Testis (tissue), 2 donors: Measurements from ENCODE around the gene LAMA1.

Experiments
- POLR2A ChIP-seq: fragments of 450-650 bp; IDR thresholded peaks from one replicate; pipeline ENCODE4 v1.6.1; 2017; ENCODE audit warnings: antibody characterized with exemption, mild to moderate bottlenecking, moderate library complexity
- TF ChIP-seq, protein P1 (sequence below), 3 experiments: fragments of 450-650 bp in 2 of 3; fragments of 200-600 bp in 1 of 3; sonication (generic) in 1 of 3; IDR thresholded peaks; one replicate each; pipeline ENCODE4 v1.5.1; 2016 to 2019; ENCODE audit warnings: antibody characterized with exemption in 3 of 3, mild to moderate bottlenecking in 2 of 3, moderate library complexity in 1 of 3

DNA sequence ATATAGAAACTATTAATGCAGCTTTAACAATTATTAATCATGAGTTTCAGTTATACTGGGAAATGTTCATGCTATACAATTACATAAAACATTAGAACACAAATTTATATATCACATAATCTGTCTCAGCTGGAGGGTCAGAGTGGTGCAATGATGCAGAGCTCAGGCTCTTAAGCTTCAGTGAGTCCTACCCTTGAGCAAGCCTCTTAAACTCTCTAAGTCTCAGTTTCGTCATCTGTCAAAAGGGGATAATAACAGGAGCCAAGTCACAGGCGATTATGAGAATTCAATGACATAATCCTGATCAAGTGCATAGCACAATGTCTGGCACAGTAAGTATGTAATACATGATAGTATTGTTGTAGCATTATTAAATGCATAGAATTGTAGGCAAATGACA, 46.0 kb downstream of the LAMA1 start:
- TF ChIP-seq POLR2A, result no peak
- TF ChIP-seq, protein P1, sequence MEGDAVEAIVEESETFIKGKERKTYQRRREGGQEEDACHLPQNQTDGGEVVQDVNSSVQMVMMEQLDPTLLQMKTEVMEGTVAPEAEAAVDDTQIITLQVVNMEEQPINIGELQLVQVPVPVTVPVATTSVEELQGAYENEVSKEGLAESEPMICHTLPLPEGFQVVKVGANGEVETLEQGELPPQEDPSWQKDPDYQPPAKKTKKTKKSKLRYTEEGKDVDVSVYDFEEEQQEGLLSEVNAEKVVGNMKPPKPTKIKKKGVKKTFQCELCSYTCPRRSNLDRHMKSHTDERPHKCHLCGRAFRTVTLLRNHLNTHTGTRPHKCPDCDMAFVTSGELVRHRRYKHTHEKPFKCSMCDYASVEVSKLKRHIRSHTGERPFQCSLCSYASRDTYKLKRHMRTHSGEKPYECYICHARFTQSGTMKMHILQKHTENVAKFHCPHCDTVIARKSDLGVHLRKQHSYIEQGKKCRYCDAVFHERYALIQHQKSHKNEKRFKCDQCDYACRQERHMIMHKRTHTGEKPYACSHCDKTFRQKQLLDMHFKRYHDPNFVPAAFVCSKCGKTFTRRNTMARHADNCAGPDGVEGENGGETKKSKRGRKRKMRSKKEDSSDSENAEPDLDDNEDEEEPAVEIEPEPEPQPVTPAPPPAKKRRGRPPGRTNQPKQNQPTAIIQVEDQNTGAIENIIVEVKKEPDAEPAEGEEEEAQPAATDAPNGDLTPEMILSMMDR (IDR thresholded peaks at IDR 0.05), result no peak
